H1 (cell line): ENCODE data around the gene ZNF77. TPM values are rescaled to one million over a fixed set of nuclear protein-coding genes. Genes with fewer than 3 reads are reported as not detected.
A peak's percentile ranks its signal among the peaks of the same experiment; 100 is the strongest.

Experiments used
- CTCF ChIA-PET: fragments of 300-600 bp; sonication (Branson Sonifier 250); formaldehyde crosslinking; loops from one replicate; lab custom pipeline; 2021; ENCODE audit not compliant: partially characterized antibody; lab: Charles Lee
- POLR2A ChIA-PET: fragments of 300-600 bp; sonication (Branson Sonifier 250); formaldehyde crosslinking; loops from one replicate; lab custom pipeline; 2021; ENCODE audit warnings: inconsistent platforms; ENCODE audit not compliant: partially characterized antibody; lab: Charles Lee
- DNase-seq, 2 experiments: peaks; one replicate each; pipeline versions ENCODE4 v3.0.0 to v3.0.0-alpha.2; 2010 to 2022; ENCODE audit warnings: low spot score in 2 of 2, low read depth in 1 of 2, mixed read lengths in 1 of 2
- FAIRE-seq: peaks from 2 replicates; lab custom pipeline; 2011; peaks lifted over from hg19 to GRCh38; lab: Jason Lieb, UNC
- H2AFZ ChIP-seq: 2 replicates; pipeline ENCODE4 v1.8.1; 2012; ENCODE audit warnings: low read length, inconsistent platforms
- H2AK5ac ChIP-seq: 2 replicates; pipeline ENCODE4 v1.6.1; 2013; ENCODE audit warnings: low read depth, low read length
- H2BK120ac ChIP-seq: replicated peaks from 2 replicates; pipeline ENCODE3; 2013; ENCODE audit warnings: low read depth, low read length, inconsistent platforms
- H2BK12ac ChIP-seq: 2 replicates; pipeline ENCODE4 v1.6.1; 2013; ENCODE audit warnings: low read depth, low read length
- H2BK15ac ChIP-seq: 2 replicates; pipeline ENCODE4 v1.6.1; 2013; ENCODE audit warnings: low read length
- H2BK20ac ChIP-seq: 2 replicates; pipeline ENCODE4 v1.6.1; 2013; ENCODE audit warnings: low read length
- H2BK5ac ChIP-seq: 2 replicates; pipeline ENCODE4 v1.6.1; 2013; ENCODE audit warnings: low read depth, low read length
- H3K14ac ChIP-seq: 2 replicates; pipeline ENCODE4 v1.6.1; 2013; ENCODE audit warnings: inconsistent platforms; ENCODE audit not compliant: insufficient read length
- H3K18ac ChIP-seq: 2 replicates; pipeline ENCODE4 v1.6.1; 2013; ENCODE audit warnings: low read length; ENCODE audit errors: extremely low read depth
- H3K23ac ChIP-seq: 2 replicates; pipeline ENCODE4 v1.6.1; 2013; ENCODE audit warnings: inconsistent platforms; ENCODE audit not compliant: insufficient read length
- H3K23me2 ChIP-seq: 2 replicates; pipeline ENCODE4 v1.6.1; 2013; ENCODE audit warnings: low read depth, low read length
- H3K27ac ChIP-seq: 2 replicates; pipeline ENCODE4 v1.6.1; 2011; ENCODE audit warnings: low read depth, low read length, inconsistent platforms
- H3K27me3 ChIP-seq, 4 experiments: replicated peaks in 1 of 4; 1 replicate in 1 of 4; 2 replicates in 3 of 4; pipeline versions ENCODE4 v1.6.1 to v1.8.1; 2011 to 2013; ENCODE audit warnings: low read length in 3 of 4, mild to moderate bottlenecking in 3 of 4, inconsistent platforms in 2 of 4, mixed read lengths in 2 of 4, moderate library complexity in 1 of 4; ENCODE audit not compliant: control insufficient read depth in 3 of 4, insufficient read depth in 3 of 4; ENCODE audit errors: extremely low read depth in 1 of 4
- H3K36me3 ChIP-seq, 4 experiments: 2 replicates each; pipeline versions ENCODE4 v1.6.1 to v1.8.1; 2011 to 2013; ENCODE audit warnings: mild to moderate bottlenecking in 4 of 4, low read length in 3 of 4, moderate library complexity in 2 of 4, control low read depth in 1 of 4, inconsistent platforms in 1 of 4; ENCODE audit not compliant: insufficient read depth in 4 of 4, control insufficient read depth in 2 of 4
- H3K4ac ChIP-seq: replicated peaks from 2 replicates; pipeline ENCODE3; 2013; ENCODE audit warnings: low read length, low read depth, mixed read lengths, inconsistent platforms; ENCODE audit not compliant: insufficient read length
- H3K4me1 ChIP-seq, 4 experiments: replicated peaks in 1 of 4; 1 replicate in 1 of 4; 2 replicates in 3 of 4; pipeline versions ENCODE4 v1.6.1 to v1.8.1; 2011 to 2013; ENCODE audit warnings: low read length in 3 of 4, inconsistent platforms in 2 of 4, mixed read lengths in 1 of 4; ENCODE audit not compliant: insufficient read depth in 4 of 4, control insufficient read depth in 3 of 4
- H3K4me2 ChIP-seq, 2 experiments: 2 replicates each; pipeline versions ENCODE4 v1.6.1 to v1.8.1; 2011 to 2013; ENCODE audit warnings: low read depth in 2 of 2, low read length in 2 of 2, control low read depth in 1 of 2, inconsistent platforms in 1 of 2, mild to moderate bottlenecking in 1 of 2; ENCODE audit not compliant: insufficient read depth in 1 of 2
- H3K4me3 ChIP-seq, 4 experiments: fragments of 200-600, 300-600 bp in 1 of 4; sonication (generic), shearing (Covaris generic), sonication (Bioruptor Twin) in 1 of 4; 2 replicates each; pipeline versions ENCODE4 v1.5.1 to v1.8.1; 2011 to 2016; ENCODE audit warnings: low read length in 4 of 4, low read depth in 3 of 4, control low read depth in 2 of 4, inconsistent platforms in 2 of 4, mild to moderate bottlenecking in 2 of 4, mixed read lengths in 1 of 4, moderate library complexity in 1 of 4; ENCODE audit not compliant: insufficient read depth in 2 of 4; ENCODE audit errors: extremely low read depth in 1 of 4
- H3K56ac ChIP-seq: replicated peaks from 2 replicates; pipeline ENCODE3; 2013; ENCODE audit warnings: low read depth, mild to moderate bottlenecking, mixed read lengths, low read length, inconsistent platforms; ENCODE audit not compliant: insufficient read length
- H3K79me1 ChIP-seq: 2 replicates; pipeline ENCODE4 v1.6.1; 2013; ENCODE audit warnings: low read depth, low read length, control low read depth
- H3K79me2 ChIP-seq, 2 experiments: 2 replicates each; pipeline versions ENCODE4 v1.6.1 to v1.8.1; 2012 to 2013; ENCODE audit warnings: low read length in 2 of 2, mild to moderate bottlenecking in 2 of 2, inconsistent platforms in 1 of 2; ENCODE audit not compliant: insufficient read depth in 2 of 2, control insufficient read depth in 1 of 2
- H3K9ac ChIP-seq, 4 experiments: replicated peaks in 1 of 4; 1 replicate in 1 of 4; 2 replicates in 3 of 4; pipeline versions ENCODE4 v1.6.1 to v1.8.1; 2011 to 2013; ENCODE audit warnings: low read depth in 3 of 4, low read length in 3 of 4, control low read depth in 2 of 4, mild to moderate bottlenecking in 2 of 4, moderate library complexity in 2 of 4, inconsistent platforms in 1 of 4; ENCODE audit errors: extremely low read depth in 1 of 4
- H3K9me3 ChIP-seq, 2 experiments: 2 replicates each; pipeline versions ENCODE4 v1.6.1 to v1.8.1; 2012 to 2013; ENCODE audit warnings: mild to moderate bottlenecking in 2 of 2, moderate library complexity in 2 of 2, control low read depth in 1 of 2, inconsistent platforms in 1 of 2, low read depth in 1 of 2, low read length in 1 of 2, mixed read lengths in 1 of 2; ENCODE audit not compliant: insufficient read depth in 2 of 2
- H4K20me1 ChIP-seq, 2 experiments: replicated peaks in 1 of 2; 2 replicates each; pipeline versions ENCODE3 to v1.8.1; 2011 to 2013; ENCODE audit warnings: inconsistent platforms in 2 of 2, low read length in 2 of 2, mild to moderate bottlenecking in 1 of 2; ENCODE audit not compliant: insufficient read depth in 2 of 2, control insufficient read depth in 1 of 2
- H4K5ac ChIP-seq: 2 replicates; pipeline ENCODE4 v1.6.1; 2013; ENCODE audit warnings: low read length, low read depth, mixed read lengths, inconsistent platforms; ENCODE audit not compliant: insufficient read length
- H4K8ac ChIP-seq: 2 replicates; pipeline ENCODE4 v1.8.0; 2013; ENCODE audit warnings: mild to moderate bottlenecking, moderate library complexity, low read length, inconsistent platforms; ENCODE audit not compliant: insufficient read depth; ENCODE audit errors: extremely low read depth
- H4K91ac ChIP-seq: replicated peaks from 2 replicates; pipeline ENCODE3; 2013; ENCODE audit warnings: low read length, mixed read lengths, inconsistent platforms; ENCODE audit not compliant: insufficient read length
- ATF2 ChIP-seq: IDR thresholded peaks from 2 replicates; pipeline ENCODE4 v1.6.1; 2012; ENCODE audit warnings: low read length, inconsistent platforms
- BCL11A ChIP-seq, 2 experiments: IDR thresholded peaks; one replicate each; pipeline ENCODE4 v1.6.1; 2011; ENCODE audit warnings: low read depth in 2 of 2, low read length in 2 of 2, mild to moderate bottlenecking in 2 of 2
- EGR1 ChIP-seq: IDR thresholded peaks from 2 replicates; pipeline ENCODE4 v1.6.1; 2011; ENCODE audit warnings: low read depth, low read length, borderline replicate concordance
- GABPA ChIP-seq: IDR thresholded peaks from 2 replicates; pipeline ENCODE4 v1.6.1; 2011; ENCODE audit warnings: mild to moderate bottlenecking, low read length, moderate library complexity, borderline replicate concordance; ENCODE audit not compliant: insufficient read depth
- NANOG ChIP-seq: IDR thresholded peaks from 2 replicates; pipeline ENCODE4 v1.6.1; 2011; ENCODE audit warnings: low read length, low read depth, mild to moderate bottlenecking, inconsistent platforms; ENCODE audit not compliant: insufficient read depth, poor library complexity, severe bottlenecking
- RFX5 ChIP-seq: IDR thresholded peaks from 2 replicates; pipeline ENCODE4 v1.6.1; 2011; ENCODE audit warnings: low read depth, low read length, improper control_type of control experiment, borderline replicate concordance
- SAP30 ChIP-seq: fragments of 300-600 bp; sonication (generic); IDR thresholded peaks from 2 replicates; pipeline ENCODE4 v1.7.1; 2012; ENCODE audit warnings: low read length, moderate library complexity, mild to moderate bottlenecking, inconsistent platforms; ENCODE audit not compliant: insufficient read depth, insufficient replicate concordance
- TAF1 ChIP-seq: IDR thresholded peaks from 2 replicates; pipeline ENCODE4 v1.6.1; 2011; ENCODE audit warnings: mild to moderate bottlenecking, low read depth, low read length
- TBP ChIP-seq: IDR thresholded peaks from 2 replicates; pipeline ENCODE4 v1.6.1; 2011; ENCODE audit warnings: low read depth, low read length, improper control_type of control experiment
- YY1 ChIP-seq: IDR thresholded peaks from 2 replicates; pipeline ENCODE4 v1.6.1; 2011; ENCODE audit warnings: low read depth, mild to moderate bottlenecking, low read length
- WGBS, 2 experiments: shearing (Covaris generic) in 1 of 2; methylation state at CpG; one replicate each; pipeline versions ENCODE4 v1.1.6 to v1.1.7; 2013 to 2015; ENCODE audit warnings: low lambda C conversion rate in 2 of 2, mixed read lengths in 2 of 2, inconsistent platforms in 1 of 2, low coverage in 1 of 2, missing lambda C conversion rate in 1 of 2; ENCODE audit not compliant: insufficient replicate concordance in 2 of 2, insufficient coverage in 1 of 2, insufficient read length in 1 of 2; ENCODE audit errors: extremely low coverage in 1 of 2, missing lambda C conversion rate in 1 of 2; 5-methylcytosine and 5-hydroxymethylcytosine counted together
- polyA plus RNA-seq, 7 experiments: library from polyadenylated mRNA; depleted of rRNA in 3 of 7; stranded (reverse) in 5 of 7; unstranded in 2 of 7; fragments of >200 nt in 5 of 7; fragments of 200-250 nt in 2 of 7; gene quantifications; 1 replicate in 5 of 7; 2 replicates in 1 of 7; 4 replicates in 1 of 7; pipeline versions ENCODE4 v1.2.1 to v1.2.3, GENCODE V29; 2011 to 2013; ENCODE audit warnings: missing spikeins in 2 of 7, mixed read lengths in 2 of 7
- total RNA-seq: library from RNA; stranded (reverse); fragmentation: NEBNext Ultra II Directional; extraction: Animal tissue kit (Norgen Biotek cat#: 25700); gene quantifications from 2 replicates; pipeline ENCODE4 v1.2.1, GENCODE V29; 2021

ZNF77 gene
- total and polyA plus RNA-seq, 2 of the 8 experiments (the other 6 are each of a cell fraction or from before 2014, with no cell fraction given) = 2.9 to 4.7 TPM

DNA sequence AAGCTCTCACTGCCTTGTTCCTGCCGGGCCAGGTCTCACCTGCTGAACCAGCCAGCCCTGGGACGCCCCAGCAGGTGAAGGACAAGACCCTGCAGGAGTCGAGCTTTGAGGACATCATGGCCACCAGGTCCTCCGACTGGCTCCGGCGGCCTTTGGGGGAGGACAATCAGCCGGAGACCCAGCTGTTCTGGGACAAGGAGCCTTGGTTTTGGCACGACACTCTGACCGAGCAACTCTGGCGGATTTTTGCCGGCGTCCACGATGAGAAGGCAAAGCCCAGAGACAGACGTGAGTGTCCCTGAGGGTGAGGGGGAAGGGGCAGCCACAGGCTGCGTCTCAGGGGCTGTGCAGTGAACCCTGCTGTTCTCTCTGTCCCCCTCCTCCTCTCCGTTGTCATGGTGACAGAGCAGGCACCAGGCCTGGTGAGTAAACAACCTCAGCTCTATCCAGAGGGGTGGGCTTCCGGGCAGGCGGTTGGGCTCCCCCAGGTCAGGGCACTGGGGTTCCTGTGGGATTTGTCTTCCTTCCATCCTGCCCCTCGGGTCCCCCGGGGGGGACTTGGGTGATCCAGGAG is 42.3 kb upstream of the ZNF77 start:
- H3K79me2 ChIP-seq = no peaks in the 10 kb centered on the region
- H2AFZ ChIP-seq = peak overlapping the region; percentile 63; the same call in 1 of the 2 replicates
- TF ChIP-seq TAF1 (no peak), GABPA (no peak), TBP (no peak), NANOG (no peak), YY1 (0 out of 2 replicates have a peak, but pooled peaks have one; percentile 21), BCL11A (IDR thresholded peaks at IDR 0.05; ENCODE audit: low read depth in 2 of 2, low read length in 2 of 2) (no peak), RFX5 (no peak), EGR1 (no peak), SAP30 (no peak), ATF2 (no peak)

More for the DNA sequence above, 42.3 kb upstream of the ZNF77 start:
- Histone ChIP-seq H3K4me2 (peak overlapping the region; percentile 55 to 65; a peak in 3 of 4 replicates), H2BK20ac (no peak overlapping the region), H2BK5ac (peak overlapping the region; percentile 78; the same call in 1 of the 2 replicates), H3K79me1 (no peaks in the 10 kb centered on the region), H4K91ac (no peak overlapping the region), H3K4ac (no peak overlapping the region), H3K9me3 (no peaks in the 10 kb centered on the region), H3K56ac (no peak overlapping the region), H3K27me3 (peaks cover 0 to 5% (median 2%) of the 10 kb centered on the region in 4 experiments; a peak in 2 of 7 replicates), H3K14ac (no peak overlapping the region), H3K36me3 (no peaks in the 10 kb centered on the region), H2BK15ac (no peak overlapping the region), H3K4me1 (peaks cover 3 to 28% (median 21%) of the 10 kb centered on the region in 4 experiments), H2BK120ac (no peak overlapping the region), H4K8ac (no peak overlapping the region), H4K20me1 (no peaks in the 10 kb centered on the region), H3K23me2 (peaks cover 2% of the 10 kb centered on the region; the same call in 1 of the 2 replicates), H2BK12ac (peak overlapping the region; percentile 97; the same call in 1 of the 2 replicates), H3K27ac (peak overlapping the region; percentile 36; the same call in 1 of the 2 replicates), H3K4me3 (peak overlapping the region in 3 of 4 experiments; percentile 16 to 45 (median 21); a peak in 5 of 8 replicates), H4K5ac (no peak overlapping the region), H3K23ac (no peak overlapping the region), H3K9ac (peak overlapping the region in 2 of 4 experiments; percentile 38 to 39; a peak in 3 of 7 replicates), H2AK5ac (no peak overlapping the region), H3K18ac (peak overlapping the region; percentile 90)
- no peak for FAIRE-seq
- WGBS, 2 experiments = 40% methylated on average over 17 of the region's 20 CpGs; no CpG with 5 or more reads in 1 of the 2 experiments
- POLR2A ChIA-PET = interaction anchor here (0.8 to 4.3 kb wide), 11 partner anchors 9 to 67 kb away, joined by 3 to 20 read pairs (median 3); partner anchors contain the start of genes TLE2 and TLE6
- CTCF ChIA-PET = interaction anchor here (0.6 to 2.1 kb wide), 9 partner anchors 15 to 224 kb away, joined by 3 to 8 read pairs (median 3); no protein-coding TSS in a partner anchor
- DNase-seq = peak in 1 of 2 experiments; percentile 67
